Activated T-cell treated with anti-CD3 and anti-CD28 coated beads, Interleukin-2, amount 50 U/mL, for 24 hours (primary cell): ENCODE measurements around the gene IFT88.
A peak's percentile ranks its signal among the peaks of the same experiment; 100 is the strongest.

Source experiments
- DNase-seq: peaks from one replicate; pipeline ENCODE4 v3.0.0-alpha.2; 2020
- H3K27ac Mint-ChIP-seq: 2 replicates; pipeline ENCODE4 v1.8.0; 2020; ENCODE audit warnings: mild to moderate bottlenecking, mixed read lengths
- H3K27me3 Mint-ChIP-seq: 2 replicates; pipeline ENCODE4 v1.8.0; 2020; ENCODE audit warnings: mixed read lengths
- H3K36me3 Mint-ChIP-seq: 2 replicates; pipeline ENCODE4 v1.8.0; 2020; ENCODE audit warnings: low read depth, mixed read lengths
- H3K4me1 Mint-ChIP-seq: 2 replicates; pipeline ENCODE4 v1.8.0; 2020; ENCODE audit warnings: low read depth, mixed read lengths
- H3K4me3 Mint-ChIP-seq: 2 replicates; pipeline ENCODE4 v1.8.0; 2020; ENCODE audit warnings: mild to moderate bottlenecking, moderate library complexity, mixed read lengths
- H3K9me3 Mint-ChIP-seq: 2 replicates; pipeline ENCODE4 v1.8.0; 2020; ENCODE audit warnings: mixed read lengths

The IFT88 gene

GRCh38 chr13:20717581-20718542 is 150.9 kb downstream of the IFT88 start:
- Mint-ChIP-seq H3K4me3 (no peak overlapping the region), H3K9me3 (no peaks in the 10 kb centered on the region), H3K27ac (no peak overlapping the region), H3K4me1 (peaks cover 15% of the 10 kb centered on the region), H3K36me3 (no peaks in the 10 kb centered on the region), H3K27me3 (peaks cover 16% of the 10 kb centered on the region)
- DNase-seq: no peak

- Mint-ChIP-seq H3K4me3 (no peak overlapping the region), H3K9me3 (no peaks in the 10 kb centered on the region), H3K27me3 (peaks cover 10% of the 10 kb centered on the region), H3K27ac (no peak overlapping the region), H3K4me1 (peaks cover 13% of the 10 kb centered on the region), H3K36me3 (no peaks in the 10 kb centered on the region)
- DNase-seq: no peak
Measured at GRCh38 chr13:20718958-20719566, 152.1 kb downstream of the IFT88 start.

- Mint-ChIP-seq H3K36me3 (no peaks in the 10 kb centered on the region), H3K9me3 (no peaks in the 10 kb centered on the region), H3K4me1 (peaks cover 13% of the 10 kb centered on the region), H3K27ac (no peak overlapping the region), H3K4me3 (no peak overlapping the region), H3K27me3 (peaks cover 10% of the 10 kb centered on the region)
- DNase-seq: no peak
Measured at GRCh38 chr13:20719783-20720182, 152.8 kb downstream of the IFT88 start.

- Mint-ChIP-seq H3K9me3 (no peaks in the 10 kb centered on the region), H3K27me3 (peaks cover 10% of the 10 kb centered on the region), H3K4me1 (peaks cover 13% of the 10 kb centered on the region), H3K4me3 (no peak overlapping the region), H3K36me3 (no peaks in the 10 kb centered on the region), H3K27ac (no peak overlapping the region)
- DNase-seq: no peak
Measured at GRCh38 chr13:20720499-20720898, 153.5 kb downstream of the IFT88 start.

- Mint-ChIP-seq H3K4me3 (no peak overlapping the region), H3K4me1 (peaks cover 13% of the 10 kb centered on the region), H3K27ac (no peak overlapping the region), H3K27me3 (peaks cover 10% of the 10 kb centered on the region), H3K9me3 (no peaks in the 10 kb centered on the region), H3K36me3 (no peaks in the 10 kb centered on the region)
- no peak for DNase-seq
Measured at GRCh38 chr13:20721058-20721453, 154.1 kb downstream of the IFT88 start.

- DNase-seq: peak; percentile 44
- no peak overlapping the region for H3K27ac Mint-ChIP-seq
- H3K4me3 Mint-ChIP-seq: peak overlapping the region; percentile 42
Measured at GRCh38 chr13:20721454-20722357, 154.7 kb downstream of the IFT88 start.

GRCh38 chr13:20727856-20728255 is 160.9 kb downstream of the IFT88 start:
- H3K9me3 Mint-ChIP-seq: no peaks in the 10 kb centered on the region
- H3K27me3 Mint-ChIP-seq: peaks cover 5% of the 10 kb centered on the region
- no peak overlapping the region for H3K27ac Mint-ChIP-seq
- DNase-seq: no peak
- no peak overlapping the region for H3K4me3 Mint-ChIP-seq
- peaks cover 2% of the 10 kb centered on the region for H3K4me1 Mint-ChIP-seq
- H3K36me3 Mint-ChIP-seq: peaks cover 30% of the 10 kb centered on the region

More at GRCh38 chr13:20721454-20722357, 154.7 kb downstream of the IFT88 start:
- Mint-ChIP-seq H3K4me1 (peaks cover 15% of the 10 kb centered on the region), H3K27me3 (peaks cover 10% of the 10 kb centered on the region), H3K9me3 (no peaks in the 10 kb centered on the region), H3K36me3 (no peaks in the 10 kb centered on the region)

GRCh38 chr13:20728579-20729311 is 161.8 kb downstream of the IFT88 start:
- no peaks in the 10 kb centered on the region for H3K9me3 Mint-ChIP-seq
- DNase-seq: no peak
- no peak overlapping the region for H3K4me3 Mint-ChIP-seq
- H3K27ac Mint-ChIP-seq: no peak overlapping the region
- H3K36me3 Mint-ChIP-seq: peaks cover 30% of the 10 kb centered on the region
- peaks cover 2% of the 10 kb centered on the region for H3K4me1 Mint-ChIP-seq
- H3K27me3 Mint-ChIP-seq: no peaks in the 10 kb centered on the region

GRCh38 chr13:20729633-20730585 is 163.0 kb downstream of the IFT88 start:
- H3K9me3 Mint-ChIP-seq: no peaks in the 10 kb centered on the region
- no peak overlapping the region for H3K4me3 Mint-ChIP-seq
- no peak overlapping the region for H3K27ac Mint-ChIP-seq
- no peaks in the 10 kb centered on the region for H3K27me3 Mint-ChIP-seq
- no peak for DNase-seq
- H3K36me3 Mint-ChIP-seq: peaks cover 33% of the 10 kb centered on the region
- peaks cover 2% of the 10 kb centered on the region for H3K4me1 Mint-ChIP-seq

- H3K4me1 Mint-ChIP-seq: no peaks in the 10 kb centered on the region
- H3K27ac Mint-ChIP-seq: no peak overlapping the region
- no peaks in the 10 kb centered on the region for H3K27me3 Mint-ChIP-seq
- DNase-seq: no peak
- H3K4me3 Mint-ChIP-seq: no peak overlapping the region
- H3K36me3 Mint-ChIP-seq: peaks cover 24% of the 10 kb centered on the region
- peaks cover 2% of the 10 kb centered on the region for H3K9me3 Mint-ChIP-seq
Measured at GRCh38 chr13:20738616-20739015, 171.7 kb downstream of the IFT88 start.

- Mint-ChIP-seq H3K4me1 (no peaks in the 10 kb centered on the region), H3K27me3 (no peaks in the 10 kb centered on the region), H3K4me3 (no peak overlapping the region), H3K36me3 (peaks cover 28% of the 10 kb centered on the region), H3K9me3 (peaks cover 15% of the 10 kb centered on the region), H3K27ac (no peak overlapping the region)
- no peak for DNase-seq
Measured at GRCh38 chr13:20740021-20740420, 173.1 kb downstream of the IFT88 start.
